Measurements from ENCODE around the gene NPRL2.

NPRL2 gene

GRCh38 chr3:50373146-50374051 is 22.8 kb upstream of the NPRL2 start:
- DNase-seq (ENCODE audit: low read depth in 3 of 3), result no peak

- DNase-seq (ENCODE audit: low read depth in 3 of 3), result no peak
Measured at GRCh38 chr3:50372349-50372748, 21.8 kb upstream of the NPRL2 start.

GRCh38 chr3:50371133-50371685 is 20.6 kb upstream of the NPRL2 start:
- DNase-seq (ENCODE audit: low read depth in 3 of 3), result no peak

DNA sequence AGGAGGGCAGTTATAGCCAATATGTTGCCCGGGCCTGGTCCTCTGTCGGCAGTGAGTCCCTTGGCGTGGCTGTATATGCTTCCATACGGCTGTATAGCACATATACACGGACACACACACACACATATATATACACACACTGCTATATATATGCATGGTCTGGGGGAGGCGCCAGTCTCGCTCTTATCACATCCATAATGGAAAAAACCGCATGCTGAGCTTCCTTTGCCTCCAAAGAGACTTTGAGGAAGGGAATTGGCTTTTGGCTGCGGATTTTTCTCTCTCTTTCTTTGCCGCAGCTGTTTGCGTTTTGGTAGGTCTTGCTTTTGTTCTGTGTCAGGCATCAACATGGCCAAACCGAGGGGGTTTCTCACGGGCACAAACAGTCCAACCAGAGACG is 20.0 kb upstream of the NPRL2 start:
- no peak for DNase-seq (ENCODE audit: low read depth in 3 of 3)

GRCh38 chr3:50369012-50369670 is 18.6 kb upstream of the NPRL2 start:
- no peak for DNase-seq (ENCODE audit: low read depth in 3 of 3)

DNA sequence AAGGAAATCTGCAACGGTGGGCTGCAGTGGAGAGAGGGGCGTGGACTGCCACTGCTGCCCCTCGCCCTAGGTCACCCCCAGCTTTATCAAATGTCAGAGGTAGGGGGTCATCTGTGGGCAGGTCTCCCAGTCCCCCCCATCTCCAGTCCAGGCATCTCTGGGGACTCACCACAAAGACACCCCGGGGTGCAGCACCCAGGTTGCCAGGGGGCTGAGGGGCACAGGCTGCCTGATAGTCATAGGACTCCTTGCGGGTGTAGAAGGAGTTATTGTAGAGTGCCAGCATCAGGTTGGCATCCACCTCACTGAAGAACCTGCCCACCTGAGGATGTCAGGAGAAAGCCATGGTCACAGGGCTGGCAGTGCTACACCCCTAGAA is 15.3 kb upstream of the NPRL2 start:
- no peak for DNase-seq (ENCODE audit: low read depth in 3 of 3)

GRCh38 chr3:50365080-50365841 is 14.7 kb upstream of the NPRL2 start:
- DNase-seq (ENCODE audit: low read depth in 3 of 3), result peak; percentile 88 to 95 (median 89)

GRCh38 chr3:50364573-50365079 is 14.1 kb upstream of the NPRL2 start:
- no peak for DNase-seq (ENCODE audit: low read depth in 3 of 3)

- DNase-seq (ENCODE audit: low read depth in 3 of 3), result no peak
Measured at GRCh38 chr3:50359760-50360110, 9.2 kb upstream of the NPRL2 start.

- DNase-seq (ENCODE audit: low read depth in 3 of 3), result peak; percentile 88 to 94 (median 94)
Measured at GRCh38 chr3:50358911-50359759, 8.6 kb upstream of the NPRL2 start, which contains the start of gene TMEM115. TMEM115 (minus strand) TSS chr3:50359521; CDS start chr3:50359063, 458 bp downstream.

- no peak for DNase-seq (ENCODE audit: low read depth in 3 of 3)
Measured at GRCh38 chr3:50358355-50358910, 7.9 kb upstream of the NPRL2 start.

GRCh38 chr3:50357481-50357880 is 6.9 kb upstream of the NPRL2 start:
- DNase-seq (ENCODE audit: low read depth in 3 of 3), result no peak

- no peak for DNase-seq (ENCODE audit: low read depth in 3 of 3)
Measured at GRCh38 chr3:50356553-50356952, 6.0 kb upstream of the NPRL2 start.

GRCh38 chr3:50355829-50356552 is 5.4 kb upstream of the NPRL2 start:
- no peak for DNase-seq (ENCODE audit: low read depth in 3 of 3)

GRCh38 chr3:50354850-50355249 is 4.3 kb upstream of the NPRL2 start:
- no peak for DNase-seq (ENCODE audit: low read depth in 3 of 3)

GRCh38 chr3:50354186-50354764 is 3.7 kb upstream of the NPRL2 start:
- DNase-seq (ENCODE audit: low read depth in 3 of 3), result no peak

GRCh38 chr3:50353245-50354004 is 2.9 kb upstream of the NPRL2 start:
- DNase-seq (ENCODE audit: low read depth in 3 of 3), result no peak

DNA sequence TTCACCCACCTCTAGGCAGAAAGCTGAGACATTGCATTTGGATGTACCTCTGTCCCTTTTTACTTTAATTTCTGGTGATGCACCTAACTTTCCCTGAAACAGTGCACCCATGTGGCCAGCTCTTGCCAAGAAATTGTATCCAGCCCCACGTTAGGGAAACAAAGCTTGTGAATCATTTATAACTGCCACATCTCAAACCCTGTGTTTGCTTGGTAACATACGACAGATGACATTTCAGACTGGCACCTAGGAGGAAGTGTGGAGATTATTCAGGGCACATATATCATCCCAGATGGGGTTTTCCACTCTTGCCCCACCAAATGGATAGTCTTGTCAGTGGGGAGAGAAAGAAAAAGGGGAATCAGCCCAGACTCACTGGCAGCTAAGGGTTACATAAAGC is 2.2 kb upstream of the NPRL2 start:
- no peak for DNase-seq (ENCODE audit: low read depth in 3 of 3)

DNA sequence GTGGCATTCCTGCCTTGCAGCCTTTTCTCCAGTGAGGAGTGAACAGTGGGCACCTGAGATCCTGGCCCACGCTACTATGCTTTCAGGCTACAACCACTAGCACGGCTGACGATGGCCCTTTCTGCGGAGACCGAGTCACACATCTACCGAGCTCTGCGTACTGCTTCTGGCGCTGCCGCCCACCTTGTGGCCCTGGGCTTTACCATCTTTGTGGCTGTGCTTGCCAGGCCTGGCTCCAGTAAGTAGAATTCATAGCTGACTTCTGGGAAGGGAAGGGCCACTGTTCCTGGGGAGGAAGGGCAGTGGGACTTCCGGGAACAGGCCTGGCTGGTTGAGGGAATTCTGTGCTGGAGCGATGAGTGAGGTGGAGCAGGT is 735 bp upstream of the NPRL2 start:
- DNase-seq (ENCODE audit: low read depth in 3 of 3), result no peak

Data from stimulated activated CD4-positive, alpha-beta T cell treated with anti-CD3 and anti-CD28 coated beads, TNF-alpha, amount 100 ng/mL, for 48 hours (primary cell).